WTC11 (cell line): ENCODE results near the gene FMO2. TPM values are rescaled to one million over a fixed set of nuclear protein-coding genes. Genes with fewer than 3 reads are reported as not detected.
"Not testable (repeated sequence)": the region's sequence is repeated elsewhere in the genome, so short reads cannot be mapped to it uniquely, and the experiment has no call there.

Experiments
- ATAC-seq: fragments of 200-7000 bp; cut with Tn5 transposase; 2 replicates; pipeline ENCODE4 v1.10.0; 2021; ENCODE audit warnings: mild to moderate bottlenecking, moderate library complexity
- CTCF ChIA-PET: fragments of 300-600 bp; sonication (Branson Sonifier 250); formaldehyde crosslinking; loops from one replicate; lab custom pipeline; 2021; ENCODE audit warnings: antibody characterized with exemption; lab: Charles Lee
- POLR2A ChIA-PET: fragments of 350-600 bp; sonication (Branson Sonifier 250); formaldehyde crosslinking; loops from one replicate; lab custom pipeline; 2021; ENCODE audit warnings: antibody characterized with exemption; lab: Charles Lee
- DNase-seq: peaks from one replicate; pipeline ENCODE4 v3.0.0; 2021; ENCODE audit warnings: low spot score
- H3K27ac Mint-ChIP-seq: 2 replicates; pipeline ENCODE4 v1.8.0; 2021; ENCODE audit warnings: mixed read lengths
- H3K27me3 Mint-ChIP-seq: 2 replicates; pipeline ENCODE4 v1.8.0; 2021; ENCODE audit warnings: low read depth, mild to moderate bottlenecking, moderate library complexity, mixed read lengths
- H3K36me3 Mint-ChIP-seq: 2 replicates; pipeline ENCODE4 v1.8.0; 2021; ENCODE audit warnings: mixed read lengths
- H3K4me1 Mint-ChIP-seq: 2 replicates; pipeline ENCODE4 v1.8.0; 2022; ENCODE audit warnings: mixed read lengths
- H3K4me3 Mint-ChIP-seq: 2 replicates; pipeline ENCODE4 v1.8.0; 2021; ENCODE audit warnings: mild to moderate bottlenecking, moderate library complexity, mixed read lengths
- H3K9me3 Mint-ChIP-seq: 2 replicates; pipeline ENCODE4 v1.8.0; 2021; ENCODE audit warnings: mixed read lengths
- ATF1 ChIP-seq: sonication (generic); formaldehyde crosslinking; IDR thresholded peaks from 2 replicates; pipeline ENCODE4 v1.8.1; 2023; ENCODE audit warnings: mild to moderate bottlenecking, moderate library complexity, missing genetic modification reagents
- CBFB ChIP-seq: sonication (generic); formaldehyde crosslinking; IDR thresholded peaks from 2 replicates; pipeline ENCODE4 v1.8.1; 2022; ENCODE audit warnings: mild to moderate bottlenecking, low read depth, missing genetic modification reagents
- EMX1 ChIP-seq: fragments of 250-450 bp; sonication (Bioruptor Pico); IDR thresholded peaks from 2 replicates; pipeline ENCODE4 v1.8.0; 2021; ENCODE audit warnings: mild to moderate bottlenecking
- FOXJ3 ChIP-seq: sonication (generic); formaldehyde crosslinking; IDR thresholded peaks from 2 replicates; pipeline ENCODE4 v1.9.0; 2021; ENCODE audit warnings: missing genetic modification reagents, mild to moderate bottlenecking, borderline replicate concordance
- GABPB1 ChIP-seq: sonication (generic); formaldehyde crosslinking; IDR thresholded peaks from 2 replicates; pipeline ENCODE4 v1.8.1; 2023; ENCODE audit warnings: mild to moderate bottlenecking, missing genetic modification reagents
- TP53 ChIP-seq: sonication (generic); formaldehyde crosslinking; IDR thresholded peaks from 2 replicates; pipeline ENCODE4 v1.8.1; 2023; ENCODE audit warnings: mild to moderate bottlenecking, missing genetic modification reagents
- USF1 ChIP-seq: sonication (generic); formaldehyde crosslinking; IDR thresholded peaks from 2 replicates; pipeline ENCODE4 v1.8.0; 2022; ENCODE audit warnings: mild to moderate bottlenecking, missing genetic modification reagents
- ZMAT4 ChIP-seq: fragments of 250-450 bp; sonication (Bioruptor Pico); IDR thresholded peaks from 2 replicates; pipeline ENCODE4 v1.9.0; 2021; ENCODE audit warnings: mild to moderate bottlenecking
- ZNF121 ChIP-seq: sonication (generic); formaldehyde crosslinking; IDR thresholded peaks from 2 replicates; pipeline ENCODE4 v1.8.0; 2023; ENCODE audit warnings: missing genetic modification reagents
- ZNF396 ChIP-seq: fragments of 250-450 bp; sonication (Bioruptor Pico); IDR thresholded peaks from 2 replicates; pipeline ENCODE4 v1.8.0; 2021; ENCODE audit warnings: mild to moderate bottlenecking, moderate library complexity, borderline replicate concordance
- ZNF671 ChIP-seq: fragments of 250-450 bp; sonication (Bioruptor Pico); IDR thresholded peaks from 2 replicates; pipeline ENCODE4 v1.8.0; 2021; ENCODE audit warnings: mild to moderate bottlenecking
- total RNA-seq: library from RNA; stranded (reverse); gene quantifications from 3 replicates; pipeline ENCODE4 v1.2.3, GENCODE V29; 2021
- TF ChIP-seq, protein P1 (sequence below): fragments of 200-600 bp; IDR thresholded peaks from 2 replicates; pipeline ENCODE4 v1.8.0; 2022; ENCODE audit warnings: antibody characterized with exemption
- TF ChIP-seq, protein P2 (sequence below): sonication (generic); formaldehyde crosslinking; IDR thresholded peaks from 2 replicates; pipeline ENCODE4 v1.8.1; 2022; ENCODE audit warnings: mild to moderate bottlenecking, moderate library complexity, missing genetic modification reagents

FMO2 gene
- total RNA-seq, 1 experiment from 2014 or later = not detected

GRCh38 chr1:171226747-171227370, 41.8 kb downstream of the FMO2 start:
- ATAC-seq = peak; percentile 87
- Mint-ChIP-seq H3K4me3 (no peak overlapping the region), H3K27me3 (no peaks in the 10 kb centered on the region), H3K27ac (no peak overlapping the region), H3K36me3 (no peaks in the 10 kb centered on the region), H3K4me1 (peaks cover 32% of the 10 kb centered on the region), H3K9me3 (peaks cover 4% of the 10 kb centered on the region)
- ChIA-PET POLR2A (interaction anchor here (0.5 kb wide), 1 partner anchor 538 kb away, joined by 3 read pairs; no protein-coding TSS in a partner anchor), CTCF (interaction anchor here (0.5 to 4.3 kb wide), 38 partner anchors 12 to 299 kb away, joined by 3 to 59 read pairs (median 4); partner anchors contain the start of genes FMO2, FMO3 and FMO4)
- peak; percentile 53 for DNase-seq
- TF ChIP-seq, protein P1, sequence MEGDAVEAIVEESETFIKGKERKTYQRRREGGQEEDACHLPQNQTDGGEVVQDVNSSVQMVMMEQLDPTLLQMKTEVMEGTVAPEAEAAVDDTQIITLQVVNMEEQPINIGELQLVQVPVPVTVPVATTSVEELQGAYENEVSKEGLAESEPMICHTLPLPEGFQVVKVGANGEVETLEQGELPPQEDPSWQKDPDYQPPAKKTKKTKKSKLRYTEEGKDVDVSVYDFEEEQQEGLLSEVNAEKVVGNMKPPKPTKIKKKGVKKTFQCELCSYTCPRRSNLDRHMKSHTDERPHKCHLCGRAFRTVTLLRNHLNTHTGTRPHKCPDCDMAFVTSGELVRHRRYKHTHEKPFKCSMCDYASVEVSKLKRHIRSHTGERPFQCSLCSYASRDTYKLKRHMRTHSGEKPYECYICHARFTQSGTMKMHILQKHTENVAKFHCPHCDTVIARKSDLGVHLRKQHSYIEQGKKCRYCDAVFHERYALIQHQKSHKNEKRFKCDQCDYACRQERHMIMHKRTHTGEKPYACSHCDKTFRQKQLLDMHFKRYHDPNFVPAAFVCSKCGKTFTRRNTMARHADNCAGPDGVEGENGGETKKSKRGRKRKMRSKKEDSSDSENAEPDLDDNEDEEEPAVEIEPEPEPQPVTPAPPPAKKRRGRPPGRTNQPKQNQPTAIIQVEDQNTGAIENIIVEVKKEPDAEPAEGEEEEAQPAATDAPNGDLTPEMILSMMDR = peak; percentile 60
- TF ChIP-seq EMX1 (CRISPR knock-in tag) = no peak

- ATAC-seq = no peak
- no peak overlapping the region for H3K4me3 Mint-ChIP-seq
- TF ChIP-seq USF1 (CRISPR knock-in tag) = no peak
- TF ChIP-seq, all 79 proteins: peak for 0
- Mint-ChIP-seq H3K27ac (no peak overlapping the region), H3K27me3 (no peaks in the 10 kb centered on the region), H3K4me1 (peaks cover 3% of the 10 kb centered on the region), H3K36me3 (peaks cover 5% of the 10 kb centered on the region), H3K9me3 (peaks cover 19% of the 10 kb centered on the region)
- DNase-seq = no peak
- ChIA-PET POLR2A (no interaction called here), CTCF (interaction anchor here (1.0 kb wide), 1 partner anchor 82 kb away, joined by 3 read pairs; the partner anchor contains the start of gene FMO4)
Observed at GRCh38 chr1:171231326-171231725, 46.2 kb downstream of the FMO2 start.

DNA sequence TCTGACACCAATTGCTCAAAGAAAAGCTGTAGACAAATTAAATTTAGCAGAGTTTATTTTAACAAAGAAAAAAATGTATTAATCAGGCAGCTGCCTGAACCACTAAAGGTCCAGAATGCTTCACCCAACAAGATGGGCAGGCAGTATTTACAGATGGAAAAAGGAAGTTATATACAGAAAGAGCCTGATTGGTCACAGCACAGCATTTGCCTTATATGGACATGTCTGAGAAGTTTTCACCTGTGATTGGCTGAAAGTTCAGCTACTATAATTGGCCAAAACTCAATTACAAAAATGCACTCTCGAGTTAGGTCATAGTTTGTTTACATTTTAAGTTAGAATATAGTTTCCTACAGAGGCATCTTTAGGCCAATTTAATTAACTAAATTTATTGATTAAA, 48.1 kb downstream of the FMO2 start:
- ChIA-PET CTCF (interaction anchor here (1.1 to 1.4 kb wide), 2 partner anchors 12 to 80 kb away, joined by 3 to 6 read pairs; partner anchors contain the start of gene FMO4), POLR2A (no interaction called here)
- TF ChIP-seq ZNF121 (CRISPR knock-in tag) (no peak), TP53 (no peak), ZNF671 (CRISPR knock-in tag) (no peak), GABPB1 (CRISPR knock-in tag) (no peak), ZMAT4 (no peak), CBFB (CRISPR knock-in tag) (no peak), ATF1 (CRISPR knock-in tag) (no peak), ZNF396 (no peak), FOXJ3 (CRISPR knock-in tag) (no peak)
- TF ChIP-seq, protein P2, sequence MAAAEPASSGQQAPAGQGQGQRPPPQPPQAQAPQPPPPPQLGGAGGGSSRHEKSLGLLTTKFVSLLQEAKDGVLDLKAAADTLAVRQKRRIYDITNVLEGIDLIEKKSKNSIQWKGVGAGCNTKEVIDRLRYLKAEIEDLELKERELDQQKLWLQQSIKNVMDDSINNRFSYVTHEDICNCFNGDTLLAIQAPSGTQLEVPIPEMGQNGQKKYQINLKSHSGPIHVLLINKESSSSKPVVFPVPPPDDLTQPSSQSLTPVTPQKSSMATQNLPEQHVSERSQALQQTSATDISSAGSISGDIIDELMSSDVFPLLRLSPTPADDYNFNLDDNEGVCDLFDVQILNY = no peak
- no peaks in the 10 kb centered on the region for H3K27me3 Mint-ChIP-seq
- no peak overlapping the region for H3K27ac Mint-ChIP-seq
- DNase-seq (no peak), ATAC-seq (no peak)
- H3K4me3 Mint-ChIP-seq = no peak overlapping the region
- peaks cover 30% of the 10 kb centered on the region for H3K9me3 Mint-ChIP-seq
- H3K4me1 Mint-ChIP-seq = no peaks in the 10 kb centered on the region
- peaks cover 13% of the 10 kb centered on the region for H3K36me3 Mint-ChIP-seq

DNA sequence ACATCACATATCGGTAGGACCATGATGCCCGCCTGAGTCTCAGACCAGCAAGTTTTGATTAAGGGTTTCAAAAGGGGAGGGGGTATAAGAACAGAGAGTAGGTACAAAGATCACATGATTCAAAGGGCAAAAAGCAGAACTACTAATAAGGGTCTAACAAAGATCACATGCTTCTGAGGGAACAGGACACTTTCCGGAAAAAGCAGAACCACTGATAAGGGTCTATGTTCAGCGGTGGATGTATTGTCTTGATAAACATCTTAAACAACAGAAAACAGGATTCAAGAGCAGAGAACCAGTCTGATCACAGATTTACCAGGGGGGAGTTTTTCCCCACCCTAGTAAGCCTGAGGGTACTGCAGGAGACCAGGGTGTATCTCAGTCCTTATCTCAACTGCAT, 51.1 kb downstream of the FMO2 start:
- ATAC-seq, H3K4me3 Mint-ChIP-seq, POLR2A ChIA-PET, H3K27ac Mint-ChIP-seq, CTCF ChIA-PET, H3K27me3 Mint-ChIP-seq, H3K4me1 Mint-ChIP-seq, DNase-seq: not testable (repeated sequence)
- Mint-ChIP-seq H3K9me3 (peaks cover 49% of the 10 kb centered on the region), H3K36me3 (peaks cover 19% of the 10 kb centered on the region)
